ENCODE results near the gene MARCHF10. TPM values are rescaled to one million over a fixed set of nuclear protein-coding genes. Genes with fewer than 3 reads are reported as not detected.
A peak's percentile ranks its signal among the peaks of the same experiment; 100 is the strongest.

MARCHF10 gene
- total and polyA plus RNA-seq, 9 of the 15 experiments (the other 6 are each of a cell fraction or from before 2014, with no cell fraction given), result not detected

- peak; percentile 23 for FAIRE-seq
- H3K4me1 ChIP-seq (replicated peaks in 1 of 2; ENCODE audit: control insufficient read depth in 2 of 2, insufficient read depth in 2 of 2, low read length in 2 of 2), result no peaks in the 10 kb centered on the region; a peak in 2 of 5 replicates
- no peak overlapping the region for H3K4me2 ChIP-seq (ENCODE audit: insufficient read depth, low read length)
- H3K9ac ChIP-seq (ENCODE audit: insufficient read depth in 1 of 2, low read depth in 2 of 2, low read length in 2 of 2), result no peak overlapping the region
- peaks cover 9 to 43% of the 10 kb centered on the region in 2 experiments; a peak in 3 of 5 replicates for H3K27me3 ChIP-seq (ENCODE audit: control insufficient read depth in 2 of 2, insufficient read depth in 2 of 2, low read length in 2 of 2)
- in situ Hi-C loops (cut with MboI), result no loop called here
- ATAC-seq, result no peak
- H3K27ac ChIP-seq (ENCODE audit: extremely low read depth, low read depth, low read length), result no peak overlapping the region
- H3K4me3 ChIP-seq, result no peak overlapping the region
- no peaks in the 10 kb centered on the region for H3K36me3 ChIP-seq (ENCODE audit: control insufficient read depth, insufficient read depth, low read length)
- H4K20me1 ChIP-seq (replicated peaks; ENCODE audit: control insufficient read depth, insufficient read depth, low read length), result no peaks in the 10 kb centered on the region
- no peak for DNase-seq (ENCODE audit: extremely low read depth in 1 of 4, low spot score in 3 of 4)
- H3K9me1 ChIP-seq (ENCODE audit: control insufficient read depth, insufficient read depth, low read length), result no peaks in the 10 kb centered on the region
- POLR2A ChIA-PET, result interaction anchor here (0.6 kb wide), 1 partner anchor 15 kb away, joined by 4 read pairs; no protein-coding TSS in a partner anchor
- H3K79me2 ChIP-seq (ENCODE audit: control insufficient read depth, insufficient read depth, low read length), result no peaks in the 10 kb centered on the region
- CTCF ChIA-PET (ENCODE audit: low intra/inter-chr PET ratio), result no interaction called here
- no TSS peak for BruUV-seq (replicated peaks)
- intact Hi-C loops (cut with micrococcal nuclease), result no loop called here
- H2AFZ ChIP-seq (ENCODE audit: low read depth, low read length), result no peak overlapping the region
- H3K9me3 ChIP-seq (replicated peaks; ENCODE audit: control insufficient read depth, insufficient read depth, low read depth, low read length), result no peaks in the 10 kb centered on the region
- 0% methylated on average over 5 of the region's 5 CpGs for WGBS (ENCODE audit: insufficient coverage, low coverage, missing lambda C conversion rate)
- TF ChIP-seq PCBP1 (IDR thresholded peaks at IDR 0.05; ENCODE audit: low read depth, low read length, poor library complexity, severe bottlenecking) (no peak), SAP30 (IDR thresholded peaks at IDR 0.05; ENCODE audit: borderline replicate concordance, insufficient read depth, low read depth, low read length, poor library complexity, severe bottlenecking) (no peak), FOXM1 (IDR thresholded peaks at IDR 0.05; ENCODE audit: low read depth) (no peak), FOXM1 (CRISPR knock-in tag; IDR thresholded peaks at IDR 0.05; ENCODE audit: low read depth) (no peak), HDAC2 (IDR thresholded peaks at IDR 0.05) (no peak), EHMT2 (IDR thresholded peaks at IDR 0.05) (no peak), RREB1 (CRISPR knock-in tag; IDR thresholded peaks at IDR 0.05) (no peak), MBD2 (IDR thresholded peaks at IDR 0.05; ENCODE audit: borderline replicate concordance, low read depth) (no peak), ZNF696 (CRISPR knock-in tag; conservative IDR thresholded peaks at IDR 0.05) (no peak), CGGBP1 (CRISPR knock-in tag; IDR thresholded peaks at IDR 0.05) (no peak), ZBTB12 (CRISPR knock-in tag; IDR thresholded peaks at IDR 0.05) (no peak), POLR2A (conservative IDR thresholded peaks at IDR 0.05) (no peak)
Observed at GRCh38 chr17:62725791-62726249, 82.3 kb downstream of the MARCHF10 start.

Measured in K562 (cell line).